HG02610 (cell line): ENCODE results near the gene KLK8.

Experiments
- ATAC-seq: cut with Tn5 transposase; IDR thresholded peaks from one replicate; pipeline ENCODE4 v1.9.1; 2021; ENCODE audit warnings: mild to moderate bottlenecking, moderate library complexity; ENCODE audit not compliant: unreplicated experiment

Gene KLK8

GRCh38 chr19:50957587-50957986, 43.8 kb downstream of the KLK8 start:
- no peak for ATAC-seq

GRCh38 chr19:50952910-50953309, 48.5 kb downstream of the KLK8 start, which contains the start of gene KLK5:
KLK5 (minus strand) TSS chr19:50953038; CDS start chr19:50952657, 381 bp downstream.
- ATAC-seq = no peak

GRCh38 chr19:50949861-50950260, 51.5 kb downstream of the KLK8 start:
- ATAC-seq = no peak

GRCh38 chr19:50947123-50947522, 54.3 kb downstream of the KLK8 start:
- ATAC-seq = no peak
